Placental epithelial cell (primary cell): Measurements from ENCODE around the gene PLCL1. TPM values are rescaled to one million over a fixed set of nuclear protein-coding genes. Genes with fewer than 3 reads are reported as not detected.

ENCODE experiments used
- total RNA-seq: library from RNA; depleted of rRNA; stranded (reverse); fragments of >200 nt; gene quantifications from 2 replicates; pipeline ENCODE4 v1.2.3, GENCODE V29; 2012

The PLCL1 gene
- under 0.01 and 0.11 TPM in 2 replicates for total RNA-seq

GRCh38 chr2:197804049-197804757 is at the start of gene PLCL1:
PLCL1 (plus strand) TSS chr2:197804593.

GRCh38 chr2:197784956-197785941 is 19.1 kb upstream of the PLCL1 start, which contains the start of gene BOLL:
BOLL (minus strand) TSS chr2:197785319; CDS start chr2:197781850, 3,469 bp downstream.

Other genes with a start within 250 kb of the PLCL1 start
- not detected in 2 replicates for gene RFTN2, start 129.0 kb upstream of the PLCL1 start, total RNA-seq
- 1.6 and 4.3 TPM in 2 replicates for gene MARS2, start 99.2 kb upstream of the PLCL1 start, total RNA-seq
- gene BOLL, start 19.3 kb upstream of the PLCL1 start, total RNA-seq, result not detected in 2 replicates